ENCODE measurements around the gene ZNF799. TPM values are rescaled to one million over a fixed set of nuclear protein-coding genes. Genes with fewer than 3 reads are reported as not detected.

ZNF799 gene
- total and polyA plus RNA-seq, 2 of the 13 experiments (the other 11 are each of a cell fraction or from before 2014, with no cell fraction given), result 7.7 to 17.9 TPM

GRCh38 chr19:12400633-12401502 is at the start of gene ZNF799 (continued):
- TF ChIP-seq, protein P1, sequence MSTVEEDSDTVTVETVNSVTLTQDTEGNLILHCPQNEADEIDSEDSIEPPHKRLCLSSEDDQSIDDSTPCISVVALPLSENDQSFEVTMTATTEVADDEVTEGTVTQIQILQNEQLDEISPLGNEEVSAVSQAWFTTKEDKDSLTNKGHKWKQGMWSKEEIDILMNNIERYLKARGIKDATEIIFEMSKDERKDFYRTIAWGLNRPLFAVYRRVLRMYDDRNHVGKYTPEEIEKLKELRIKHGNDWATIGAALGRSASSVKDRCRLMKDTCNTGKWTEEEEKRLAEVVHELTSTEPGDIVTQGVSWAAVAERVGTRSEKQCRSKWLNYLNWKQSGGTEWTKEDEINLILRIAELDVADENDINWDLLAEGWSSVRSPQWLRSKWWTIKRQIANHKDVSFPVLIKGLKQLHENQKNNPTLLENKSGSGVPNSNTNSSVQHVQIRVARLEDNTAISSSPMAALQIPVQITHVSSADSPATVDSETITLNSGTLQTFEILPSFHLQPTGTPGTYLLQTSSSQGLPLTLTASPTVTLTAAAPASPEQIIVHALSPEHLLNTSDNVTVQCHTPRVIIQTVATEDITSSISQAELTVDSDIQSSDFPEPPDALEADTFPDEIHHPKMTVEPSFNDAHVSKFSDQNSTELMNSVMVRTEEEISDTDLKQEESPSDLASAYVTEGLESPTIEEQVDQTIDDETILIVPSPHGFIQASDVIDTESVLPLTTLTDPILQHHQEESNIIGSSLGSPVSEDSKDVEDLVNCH (CRISPR knock-in tag; IDR thresholded peaks at IDR 0.05), result no peak
- TF ChIP-seq SNAPC2 (CRISPR knock-in tag; IDR thresholded peaks at IDR 0.05) (0 out of 2 replicates have a peak, but pooled peaks have one; percentile 16), HNF1B (CRISPR knock-in tag; IDR thresholded peaks at IDR 0.05) (peak; percentile 81), IKZF1 (IDR thresholded peaks at IDR 0.05) (no peak), PPARG (CRISPR knock-in tag; conservative IDR thresholded peaks at IDR 0.05) (no peak), ZNF780A (CRISPR knock-in tag; IDR thresholded peaks at IDR 0.05) (no peak), MIXL1 (CRISPR knock-in tag; IDR thresholded peaks at IDR 0.05) (peak; percentile 46; the same call in 1 of the 2 replicates), ZBTB42 (CRISPR knock-in tag; IDR thresholded peaks at IDR 0.05) (no peak), ZNF678 (CRISPR knock-in tag; IDR thresholded peaks at IDR 0.05) (no peak), ZNF329 (CRISPR knock-in tag; IDR thresholded peaks at IDR 0.05; ENCODE audit: low read depth) (no peak), ZSCAN20 (CRISPR knock-in tag; IDR thresholded peaks at IDR 0.05; ENCODE audit: borderline replicate concordance) (no peak), ZNF557 (CRISPR knock-in tag; IDR thresholded peaks at IDR 0.05) (no peak), LCORL (IDR thresholded peaks at IDR 0.05) (no peak), LCORL (CRISPR knock-in tag; IDR thresholded peaks at IDR 0.05) (peak; percentile 23; the same call in 1 of the 2 replicates), ZNF350 (CRISPR knock-in tag; IDR thresholded peaks at IDR 0.05; ENCODE audit: borderline replicate concordance, low read depth) (peak; percentile 53; the same call in 1 of the 2 replicates), GMEB1 (CRISPR knock-in tag; IDR thresholded peaks at IDR 0.05; ENCODE audit: borderline replicate concordance) (peak; percentile 38; the same call in 1 of the 2 replicates), ZNF264 (CRISPR knock-in tag; IDR thresholded peaks at IDR 0.05) (no peak; the same call in 1 of the 2 replicates)
- TF ChIP-seq, protein P2, sequence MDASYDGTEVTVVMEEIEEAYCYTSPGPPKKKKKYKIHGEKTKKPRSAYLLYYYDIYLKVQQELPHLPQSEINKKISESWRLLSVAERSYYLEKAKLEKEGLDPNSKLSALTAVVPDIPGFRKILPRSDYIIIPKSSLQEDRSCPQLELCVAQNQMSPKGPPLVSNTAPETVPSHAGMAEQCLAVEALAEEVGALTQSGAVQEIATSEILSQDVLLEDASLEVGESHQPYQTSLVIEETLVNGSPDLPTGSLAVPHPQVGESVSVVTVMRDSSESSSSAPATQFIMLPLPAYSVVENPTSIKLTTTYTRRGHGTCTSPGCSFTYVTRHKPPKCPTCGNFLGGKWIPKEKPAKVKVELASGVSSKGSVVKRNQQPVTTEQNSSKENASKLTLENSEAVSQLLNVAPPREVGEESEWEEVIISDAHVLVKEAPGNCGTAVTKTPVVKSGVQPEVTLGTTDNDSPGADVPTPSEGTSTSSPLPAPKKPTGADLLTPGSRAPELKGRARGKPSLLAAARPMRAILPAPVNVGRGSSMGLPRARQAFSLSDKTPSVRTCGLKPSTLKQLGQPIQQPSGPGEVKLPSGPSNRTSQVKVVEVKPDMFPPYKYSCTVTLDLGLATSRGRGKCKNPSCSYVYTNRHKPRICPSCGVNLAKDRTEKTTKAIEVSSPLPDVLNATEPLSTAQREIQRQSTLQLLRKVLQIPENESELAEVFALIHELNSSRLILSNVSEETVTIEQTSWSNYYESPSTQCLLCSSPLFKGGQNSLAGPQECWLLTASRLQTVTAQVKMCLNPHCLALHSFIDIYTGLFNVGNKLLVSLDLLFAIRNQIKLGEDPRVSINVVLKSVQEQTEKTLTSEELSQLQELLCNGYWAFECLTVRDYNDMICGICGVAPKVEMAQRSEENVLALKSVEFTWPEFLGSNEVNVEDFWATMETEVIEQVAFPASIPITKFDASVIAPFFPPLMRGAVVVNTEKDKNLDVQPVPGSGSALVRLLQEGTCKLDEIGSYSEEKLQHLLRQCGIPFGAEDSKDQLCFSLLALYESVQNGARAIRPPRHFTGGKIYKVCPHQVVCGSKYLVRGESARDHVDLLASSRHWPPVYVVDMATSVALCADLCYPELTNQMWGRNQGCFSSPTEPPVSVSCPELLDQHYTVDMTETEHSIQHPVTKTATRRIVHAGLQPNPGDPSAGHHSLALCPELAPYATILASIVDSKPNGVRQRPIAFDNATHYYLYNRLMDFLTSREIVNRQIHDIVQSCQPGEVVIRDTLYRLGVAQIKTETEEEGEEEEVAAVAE (CRISPR knock-in tag; IDR thresholded peaks at IDR 0.05; ENCODE audit: borderline replicate concordance), result no peak
